SK-N-MC (cell line): ENCODE results near the gene ATXN1.

ENCODE experiments used
- EZH2 ChIP-seq: fragments of 200-600 bp; sonication (generic); IDR thresholded peaks from one replicate; pipeline ENCODE4 v1.6.1; 2017; ENCODE audit warnings: antibody characterized with exemption
- FOXP2 ChIP-seq: optimal IDR thresholded peaks from 2 replicates; pipeline ENCODE3; 2011; ENCODE audit warnings: mild to moderate bottlenecking, moderate library complexity; ENCODE audit not compliant: insufficient read depth; ENCODE audit errors: extremely low read length, control extremely low read depth
- POLR2AphosphoS5 ChIP-seq: IDR thresholded peaks from 2 replicates; pipeline ENCODE4 v1.6.1; 2012; ENCODE audit warnings: mild to moderate bottlenecking, low read depth, low read length, borderline replicate concordance

DNA sequence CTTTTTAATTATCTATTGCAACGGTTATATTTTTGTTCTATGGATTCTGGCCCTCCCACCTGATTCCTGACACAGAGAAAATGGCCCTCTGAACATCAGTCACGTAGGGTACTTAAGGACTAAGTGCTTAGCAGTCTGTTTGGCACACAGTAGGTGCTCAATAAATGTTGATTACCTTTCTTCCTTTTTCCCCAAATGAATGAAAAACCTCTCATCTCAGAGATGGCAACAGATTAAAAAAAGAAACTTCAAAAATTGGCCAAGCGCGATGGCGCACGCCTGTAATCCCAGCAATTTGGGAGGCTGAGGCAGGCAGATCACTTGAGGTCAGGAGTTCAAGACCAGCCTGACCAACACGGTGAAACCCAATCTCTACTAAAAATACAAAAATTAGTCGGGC lies 31.5 kb downstream of the ATXN1 start:
- no peak for TF ChIP-seq POLR2AphosphoS5
- TF ChIP-seq EZH2 = no peak
- no peak for TF ChIP-seq FOXP2
